Stimulated activated CD4-positive, alpha-beta T cell treated with anti-CD3 and anti-CD28 coated beads, Interleukin-4, amount 100 ng/mL, for 1 hour (primary cell): ENCODE results near the gene GBGT1.
A peak's percentile ranks its signal among the peaks of the same experiment; 100 is the strongest.

Experiments used
- DNase-seq: peaks from one replicate; pipeline ENCODE4 v3.0.0-alpha.2; 2020

GBGT1 gene

GRCh38 chr9:133111808-133112662 lies 51.7 kb downstream of the GBGT1 start:
- DNase-seq: no peak

DNA sequence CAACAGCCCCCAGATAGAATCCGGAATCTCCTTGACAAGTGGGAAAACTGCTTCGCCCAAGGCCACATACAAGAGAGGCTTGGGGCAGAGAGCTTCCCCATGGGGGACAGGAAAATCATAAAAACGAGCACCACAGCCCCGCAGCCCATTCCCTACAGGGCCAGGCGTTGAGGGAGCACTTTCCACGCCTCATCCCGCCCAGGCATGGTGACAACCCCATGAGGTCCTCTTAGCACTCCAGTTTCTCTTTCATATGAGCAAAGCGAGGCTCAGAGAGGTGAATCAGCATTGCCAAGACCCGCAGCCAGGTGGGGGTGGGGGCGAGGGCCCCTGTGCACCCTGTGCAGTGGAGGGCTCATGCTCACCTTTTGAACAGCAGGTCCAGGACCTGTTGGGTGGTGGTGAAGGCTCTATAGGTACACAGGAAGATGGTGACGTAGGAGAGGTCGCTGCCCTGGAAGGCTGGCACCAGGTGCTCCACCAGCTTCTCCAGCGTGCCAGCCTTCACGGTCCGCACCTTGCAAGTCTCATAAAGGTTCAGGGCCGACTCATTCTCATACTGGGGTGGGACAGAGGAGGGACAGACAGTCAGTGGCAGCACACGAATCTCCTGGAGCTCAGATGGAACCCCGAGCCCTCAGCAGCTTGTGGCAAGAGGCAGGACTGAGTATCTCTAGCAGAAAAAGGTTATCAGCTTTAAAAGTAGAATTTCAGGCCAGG lies 53.6 kb downstream of the GBGT1 start:
- DNase-seq: no peak

GRCh38 chr9:133108794-133109641 lies 54.7 kb downstream of the GBGT1 start:
- no peak for DNase-seq

GRCh38 chr9:133107961-133108793 lies 55.5 kb downstream of the GBGT1 start:
- DNase-seq: no peak

GRCh38 chr9:133107245-133107722 lies 56.4 kb downstream of the GBGT1 start:
- DNase-seq: no peak

DNA sequence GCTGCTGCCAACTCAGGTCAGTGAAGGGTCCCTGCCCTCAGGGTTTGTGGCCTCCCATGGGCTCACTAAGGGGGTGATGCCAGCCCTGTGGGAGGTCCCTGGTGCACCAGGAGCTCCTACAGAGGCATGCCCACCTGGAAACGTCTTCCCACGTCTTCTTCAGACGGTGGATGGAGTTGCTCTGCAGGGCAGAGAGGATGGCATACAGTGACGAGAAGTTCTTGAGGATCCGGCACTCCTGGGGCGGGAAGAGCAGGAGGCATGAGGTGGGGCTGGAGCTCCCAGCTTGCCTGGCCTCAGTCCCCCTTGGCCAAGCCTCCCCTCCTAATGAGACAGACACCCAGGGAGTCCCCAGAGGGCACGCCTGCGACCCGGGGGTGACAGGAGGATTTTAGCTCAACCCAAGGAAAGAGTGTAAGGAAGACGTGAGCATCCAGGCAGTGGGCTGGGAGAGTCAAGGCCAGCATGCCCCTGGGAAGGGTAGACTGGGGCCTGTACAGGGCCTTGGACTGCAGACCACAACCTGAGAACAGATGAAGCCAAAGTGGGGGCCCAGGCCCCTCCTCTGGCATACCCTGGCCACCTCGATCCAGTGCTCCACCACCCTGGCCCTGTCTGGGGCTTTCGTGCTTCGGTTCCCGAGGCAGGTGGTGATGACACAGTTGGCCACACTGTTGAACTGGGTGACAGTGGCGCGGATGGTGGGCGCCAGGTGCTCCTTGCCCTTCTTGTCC lies 57.0 kb downstream of the GBGT1 start:
- no peak for DNase-seq

- DNase-seq: no peak
Measured at GRCh38 chr9:133105461-133105770, 58.3 kb downstream of the GBGT1 start.

DNA sequence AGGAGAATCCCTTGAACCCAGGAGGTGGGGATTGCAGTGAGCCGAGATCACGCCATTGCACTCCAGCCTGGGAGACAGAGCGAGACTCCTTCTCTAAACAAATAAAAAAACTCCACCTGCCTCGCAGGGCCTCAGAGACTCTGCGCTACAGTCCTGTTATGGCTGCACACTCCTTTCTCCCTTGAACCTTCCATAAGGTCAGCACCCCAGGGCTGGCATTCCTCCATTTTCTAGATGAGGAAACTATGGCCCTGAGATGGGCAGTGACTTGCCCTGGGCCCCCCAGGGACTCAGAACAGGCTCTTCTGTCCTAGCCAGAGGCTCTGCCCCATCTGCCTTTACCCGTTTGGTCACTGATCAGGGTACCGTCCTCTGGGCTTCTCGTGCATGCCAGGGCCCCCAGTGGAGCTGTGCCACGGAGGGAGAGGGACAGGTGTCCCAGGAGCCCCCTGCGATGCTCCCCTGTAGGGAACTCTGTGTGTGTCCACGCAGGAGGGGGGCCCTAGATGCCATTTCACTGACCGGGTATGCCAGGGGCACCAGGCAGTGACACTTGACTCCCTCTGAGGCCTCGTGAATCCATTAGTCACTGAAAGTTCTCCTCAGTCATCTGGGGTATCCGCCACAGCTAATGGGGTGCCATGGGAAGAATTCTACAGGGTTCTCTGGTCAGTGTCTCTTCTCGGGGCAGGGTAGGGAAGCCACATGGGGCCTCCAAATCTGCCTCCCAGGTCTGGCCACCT lies 58.8 kb downstream of the GBGT1 start:
- no peak for DNase-seq

GRCh38 chr9:133103987-133104505 lies 59.7 kb downstream of the GBGT1 start:
- no peak for DNase-seq

GRCh38 chr9:133103183-133103986 lies 60.3 kb downstream of the GBGT1 start:
- DNase-seq: peak; percentile 49
